Trophoblast cell (in vitro differentiated cells and primary cell): ENCODE measurements around the gene FMNL2.

Source experiments
- DNase-seq, 2 donors: peaks; one replicate each; pipeline ENCODE4 v3.0.0-alpha.2; 2016
- H2AFZ ChIP-seq: 2 replicates; pipeline ENCODE4 v1.6.1; 2013; ENCODE audit warnings: low read length, moderate library complexity, mild to moderate bottlenecking; ENCODE audit not compliant: insufficient read depth, poor library complexity
- H2AK5ac ChIP-seq: 2 replicates; pipeline ENCODE4 v1.6.1; 2013; ENCODE audit warnings: mild to moderate bottlenecking, low read length
- H2BK120ac ChIP-seq: 2 replicates; pipeline ENCODE4 v1.6.1; 2013; ENCODE audit warnings: low read length, mild to moderate bottlenecking, moderate library complexity; ENCODE audit not compliant: insufficient read depth, poor library complexity
- H2BK12ac ChIP-seq: 2 replicates; pipeline ENCODE4 v1.6.1; 2013; ENCODE audit warnings: mild to moderate bottlenecking, low read length, moderate library complexity
- H2BK5ac ChIP-seq: 2 replicates; pipeline ENCODE4 v1.6.1; 2013; ENCODE audit warnings: low read length, low read depth, moderate library complexity, mild to moderate bottlenecking; ENCODE audit not compliant: poor library complexity
- H3K14ac ChIP-seq: 2 replicates; pipeline ENCODE4 v1.6.1; 2013; ENCODE audit warnings: mild to moderate bottlenecking, low read length
- H3K18ac ChIP-seq: 2 replicates; pipeline ENCODE4 v1.6.1; 2013; ENCODE audit warnings: mild to moderate bottlenecking, low read length
- H3K23ac ChIP-seq: 2 replicates; pipeline ENCODE4 v1.6.1; 2013; ENCODE audit warnings: low read length
- H3K27ac ChIP-seq: 2 replicates; pipeline ENCODE4 v1.5.1; 2013; ENCODE audit warnings: low read depth, mild to moderate bottlenecking, inconsistent platforms, low read length, moderate library complexity
- H3K27me3 ChIP-seq: 2 replicates; pipeline ENCODE4 v1.6.1; 2013; ENCODE audit warnings: inconsistent platforms, mild to moderate bottlenecking, low read length, moderate library complexity; ENCODE audit not compliant: insufficient read depth
- H3K36me3 ChIP-seq, 2 experiments: 1 replicate in 1 of 2; 2 replicates in 1 of 2; pipeline ENCODE4 v1.6.1; 2013; ENCODE audit warnings: low read length in 2 of 2, mild to moderate bottlenecking in 2 of 2, moderate library complexity in 1 of 2; ENCODE audit not compliant: insufficient read depth in 2 of 2, control insufficient read depth in 1 of 2
- H3K4ac ChIP-seq: 2 replicates; pipeline ENCODE4 v1.6.1; 2013; ENCODE audit warnings: low read depth, mild to moderate bottlenecking, low read length, moderate library complexity
- H3K4me1 ChIP-seq, 2 experiments: 1 replicate in 1 of 2; 2 replicates in 1 of 2; pipeline ENCODE4 v1.6.1; 2013; ENCODE audit warnings: low read length in 2 of 2, mild to moderate bottlenecking in 2 of 2, moderate library complexity in 1 of 2; ENCODE audit not compliant: insufficient read depth in 2 of 2, control insufficient read depth in 1 of 2
- H3K4me2 ChIP-seq: 2 replicates; pipeline ENCODE4 v1.6.1; 2013; ENCODE audit warnings: inconsistent platforms, mild to moderate bottlenecking, low read length, moderate library complexity
- H3K4me3 ChIP-seq: 2 replicates; pipeline ENCODE4 v1.5.1; 2013; ENCODE audit warnings: mild to moderate bottlenecking, low read depth, low read length, inconsistent platforms
- H3K79me1 ChIP-seq: one replicate; pipeline ENCODE4 v1.6.1; 2013; ENCODE audit warnings: low read length
- H3K79me2 ChIP-seq: 2 replicates; pipeline ENCODE4 v1.6.1; 2013; ENCODE audit warnings: low read length, mild to moderate bottlenecking; ENCODE audit not compliant: control insufficient read depth, insufficient read depth, poor library complexity
- H3K9ac ChIP-seq: 2 replicates; pipeline ENCODE4 v1.6.1; 2013; ENCODE audit warnings: mild to moderate bottlenecking, low read length
- H3K9me3 ChIP-seq: 2 replicates; pipeline ENCODE4 v1.6.1; 2013; ENCODE audit warnings: low read depth, mild to moderate bottlenecking, control low read depth, inconsistent platforms, low read length; ENCODE audit not compliant: insufficient read depth
- H4K12ac ChIP-seq: 2 replicates; pipeline ENCODE4 v1.6.1; 2013; ENCODE audit warnings: low read depth, mild to moderate bottlenecking, low read length, moderate library complexity
- H4K8ac ChIP-seq: 2 replicates; pipeline ENCODE4 v1.6.1; 2013; ENCODE audit warnings: low read depth, mild to moderate bottlenecking, low read length, moderate library complexity
- H4K91ac ChIP-seq: one replicate; pipeline ENCODE4 v1.6.1; 2013; ENCODE audit warnings: low read depth, mild to moderate bottlenecking, low read length, moderate library complexity
- WGBS: extraction: QIAGEN DNeasy Blood & Tissue Kit; methylation state at CpG from one replicate; pipeline ENCODE4 v1.1.7; 2013; ENCODE audit warnings: missing lambda C conversion rate; ENCODE audit not compliant: insufficient read length, insufficient coverage; ENCODE audit errors: extremely low coverage; 5-methylcytosine and 5-hydroxymethylcytosine counted together

FMNL2 gene

DNA sequence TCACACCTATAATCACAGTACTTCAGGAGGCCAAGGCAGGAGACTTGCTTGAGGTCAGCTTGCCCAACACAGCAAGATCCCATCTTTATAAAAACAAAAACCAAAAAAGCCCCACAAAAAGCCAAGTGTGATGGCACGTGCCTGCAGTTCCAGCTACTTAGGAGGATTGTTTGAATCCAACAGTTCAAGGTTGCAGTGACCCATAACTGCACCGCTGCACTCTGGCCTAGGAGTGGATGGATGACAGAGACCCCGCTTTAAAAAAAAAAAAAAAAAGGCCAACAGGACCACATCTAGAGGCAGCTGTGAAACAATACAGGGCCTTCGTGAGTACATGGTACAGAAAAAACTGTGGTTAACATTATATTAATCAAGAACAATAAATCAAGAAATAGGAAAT is 326.1 kb downstream of the FMNL2 start:
- Histone ChIP-seq H3K4me1 (no peaks in the 10 kb centered on the region), H2BK5ac (no peak overlapping the region), H3K27me3 (no peaks in the 10 kb centered on the region), H3K18ac (no peak overlapping the region), H3K27ac (no peak overlapping the region), H4K91ac (no peak overlapping the region), H3K79me2 (no peaks in the 10 kb centered on the region), H2BK120ac (no peak overlapping the region), H3K9ac (no peak overlapping the region), H2AK5ac (no peak overlapping the region), H3K23ac (no peak overlapping the region), H4K8ac (no peak overlapping the region), H4K12ac (no peak overlapping the region), H3K9me3 (no peaks in the 10 kb centered on the region), H3K4me2 (no peak overlapping the region), H3K4ac (no peak overlapping the region), H2AFZ (no peak overlapping the region), H3K14ac (no peak overlapping the region), H3K4me3 (no peak overlapping the region), H2BK12ac (no peak overlapping the region), H3K79me1 (no peaks in the 10 kb centered on the region), H3K36me3 (peaks cover 15 to 25% of the 10 kb centered on the region in 2 experiments)
- no peak for DNase-seq
- no CpG with 5 or more reads among the region's 4 CpGs for WGBS

DNA sequence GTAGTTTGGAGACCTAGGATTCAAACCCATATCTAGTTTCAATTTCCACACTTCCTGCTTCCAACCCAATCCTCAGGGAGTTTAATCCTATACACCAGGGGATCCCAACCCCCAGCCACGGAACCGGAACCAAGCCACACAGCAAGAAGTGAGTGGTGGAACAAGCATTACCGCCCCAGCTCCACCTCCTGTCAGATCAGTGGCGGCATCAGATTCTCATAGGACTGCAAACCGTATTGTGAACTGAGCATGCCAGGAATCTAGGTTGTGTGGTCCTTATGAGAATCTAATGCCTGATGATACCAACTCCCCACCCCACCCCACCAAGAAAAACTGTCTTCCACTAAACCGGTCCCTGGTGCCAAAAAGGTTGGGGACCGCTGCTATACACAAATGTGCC is 329.8 kb downstream of the FMNL2 start:
- Histone ChIP-seq H3K27me3 (no peaks in the 10 kb centered on the region), H3K36me3 (peaks cover 18 to 22% of the 10 kb centered on the region in 2 experiments), H3K4me2 (no peak overlapping the region), H3K4me1 (no peaks in the 10 kb centered on the region), H4K12ac (peak overlapping the region; percentile 51), H4K8ac (no peak overlapping the region), H2AFZ (no peak overlapping the region), H2AK5ac (no peak overlapping the region), H2BK120ac (no peak overlapping the region), H3K9me3 (no peaks in the 10 kb centered on the region), H3K4ac (no peak overlapping the region), H3K14ac (no peak overlapping the region), H3K23ac (no peak overlapping the region), H3K9ac (no peak overlapping the region), H3K4me3 (no peak overlapping the region), H3K27ac (no peak overlapping the region), H3K79me1 (no peaks in the 10 kb centered on the region), H2BK5ac (no peak overlapping the region), H3K18ac (peak overlapping the region; percentile 65), H4K91ac (no peak overlapping the region), H2BK12ac (no peak overlapping the region), H3K79me2 (no peaks in the 10 kb centered on the region)
- WGBS = no CpG with 5 or more reads among the region's 7 CpGs
- peak in 1 of 2 donors; percentile 41 for DNase-seq

DNA sequence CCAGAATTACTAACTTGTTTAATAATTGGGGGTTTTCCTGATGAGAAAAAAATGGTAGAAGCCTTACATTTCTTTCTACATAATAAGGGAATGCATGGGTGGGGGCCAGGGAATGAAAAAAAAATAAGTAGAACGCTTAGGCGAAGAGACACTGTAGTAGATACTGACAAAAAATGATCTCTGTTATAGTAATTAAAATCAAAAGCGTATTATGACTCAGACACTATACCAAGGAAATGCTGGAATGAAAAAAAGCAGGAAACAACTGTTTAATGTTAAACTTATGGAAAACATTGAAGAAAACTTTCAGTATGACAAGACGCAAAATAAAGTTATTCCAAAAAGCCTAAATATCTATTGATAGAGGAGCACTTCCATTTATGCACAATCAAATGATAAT is 339.4 kb downstream of the FMNL2 start:
- Histone ChIP-seq H2BK5ac (no peak overlapping the region), H2AK5ac (no peak overlapping the region), H3K36me3 (peaks cover 8 to 15% of the 10 kb centered on the region in 2 experiments), H3K18ac (no peak overlapping the region), H3K4me1 (no peaks in the 10 kb centered on the region), H3K9me3 (no peaks in the 10 kb centered on the region), H3K79me2 (no peaks in the 10 kb centered on the region), H3K9ac (no peak overlapping the region), H4K8ac (no peak overlapping the region), H2BK120ac (no peak overlapping the region), H3K4me3 (no peak overlapping the region), H3K27ac (no peak overlapping the region), H2BK12ac (no peak overlapping the region), H3K23ac (no peak overlapping the region), H3K4me2 (no peak overlapping the region), H4K12ac (no peak overlapping the region), H3K14ac (no peak overlapping the region), H3K27me3 (no peaks in the 10 kb centered on the region), H3K79me1 (no peaks in the 10 kb centered on the region), H3K4ac (no peak overlapping the region), H2AFZ (no peak overlapping the region), H4K91ac (no peak overlapping the region)
- no peak for DNase-seq
- no CpG with 5 or more reads among the region's 4 CpGs for WGBS

GRCh38 chr2:152676461-152676860 is 341.5 kb downstream of the FMNL2 start:
- H3K4me3 ChIP-seq = no peak overlapping the region
- H3K18ac ChIP-seq = no peak overlapping the region
- no peaks in the 10 kb centered on the region for H3K27me3 ChIP-seq
- H3K14ac ChIP-seq = no peak overlapping the region
- H4K91ac ChIP-seq = no peak overlapping the region
- no peak overlapping the region for H3K4ac ChIP-seq
- H4K8ac ChIP-seq = no peak overlapping the region
- H2BK120ac ChIP-seq = no peak overlapping the region
- no peak overlapping the region for H2BK12ac ChIP-seq
- H4K12ac ChIP-seq = no peak overlapping the region
- no peak overlapping the region for H3K9ac ChIP-seq
- peaks cover 7 to 13% of the 10 kb centered on the region in 2 experiments for H3K36me3 ChIP-seq
- H2BK5ac ChIP-seq = no peak overlapping the region
- WGBS = no CpG with 5 or more reads among the region's 3 CpGs
- H3K79me2 ChIP-seq = no peaks in the 10 kb centered on the region
- H3K27ac ChIP-seq = no peak overlapping the region
- H3K9me3 ChIP-seq = no peaks in the 10 kb centered on the region
- H3K4me1 ChIP-seq = no peaks in the 10 kb centered on the region
- H2AK5ac ChIP-seq = no peak overlapping the region
- no peak for DNase-seq
- H3K4me2 ChIP-seq = no peak overlapping the region
- H2AFZ ChIP-seq = no peak overlapping the region
- H3K79me1 ChIP-seq = no peaks in the 10 kb centered on the region
- no peak overlapping the region for H3K23ac ChIP-seq
